KOPT-K1 (cell line): ENCODE measurements around the gene SUGCT.
"Not testable (repeated sequence)": the region's sequence is repeated elsewhere in the genome, so short reads cannot be mapped to it uniquely, and the experiment has no call there.

Experiments used
- H3K27ac ChIP-seq: fragments of 200-600 bp; sonication (generic); 2 replicates; pipeline ENCODE4 v1.5.1; 2016; ENCODE audit warnings: antibody characterized with exemption, mild to moderate bottlenecking, low read depth, low read length; ENCODE audit not compliant: poor library complexity, severe bottlenecking
- H3K36me3 ChIP-seq: fragments of 200-600 bp; sonication (generic); 2 replicates; pipeline ENCODE4 v1.5.1; 2017; ENCODE audit warnings: antibody characterized with exemption, mild to moderate bottlenecking, low read length, moderate library complexity; ENCODE audit not compliant: insufficient read depth
- H3K9me3 ChIP-seq: fragments of 200-600 bp; sonication (generic); 2 replicates; pipeline ENCODE4 v1.5.1; 2017; ENCODE audit warnings: antibody characterized with exemption, low read length, mild to moderate bottlenecking; ENCODE audit not compliant: insufficient read depth, poor library complexity, severe bottlenecking

The SUGCT gene

DNA sequence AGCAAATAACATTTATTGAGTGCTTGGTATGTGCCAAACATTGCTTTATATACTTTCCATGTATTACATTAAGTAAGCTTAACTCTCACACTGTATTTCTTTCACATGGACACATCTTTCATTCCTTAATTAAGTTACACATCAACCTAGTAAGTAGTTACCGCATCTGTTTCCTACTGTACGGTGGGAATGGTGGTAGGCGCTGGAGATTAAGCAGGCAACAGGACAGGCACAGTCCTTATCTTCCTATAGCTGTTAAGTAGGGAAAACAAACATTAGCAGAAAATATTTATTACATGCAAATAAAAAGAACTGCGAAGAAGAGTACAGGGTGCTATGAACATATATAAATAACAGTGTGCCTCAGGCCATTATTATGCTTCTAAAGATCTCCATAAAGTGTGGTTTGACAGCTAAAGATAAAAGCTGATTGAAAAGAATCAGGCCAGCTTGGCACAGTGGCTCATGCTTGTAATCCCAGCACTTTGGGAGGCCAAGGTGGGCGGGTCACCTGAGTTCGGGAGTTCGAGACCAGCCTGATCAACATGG is 105.0 kb downstream of the SUGCT start:
- H3K9me3 ChIP-seq: no peaks in the 10 kb centered on the region
- H3K27ac ChIP-seq: no peak overlapping the region
- H3K36me3 ChIP-seq: no peaks in the 10 kb centered on the region

DNA sequence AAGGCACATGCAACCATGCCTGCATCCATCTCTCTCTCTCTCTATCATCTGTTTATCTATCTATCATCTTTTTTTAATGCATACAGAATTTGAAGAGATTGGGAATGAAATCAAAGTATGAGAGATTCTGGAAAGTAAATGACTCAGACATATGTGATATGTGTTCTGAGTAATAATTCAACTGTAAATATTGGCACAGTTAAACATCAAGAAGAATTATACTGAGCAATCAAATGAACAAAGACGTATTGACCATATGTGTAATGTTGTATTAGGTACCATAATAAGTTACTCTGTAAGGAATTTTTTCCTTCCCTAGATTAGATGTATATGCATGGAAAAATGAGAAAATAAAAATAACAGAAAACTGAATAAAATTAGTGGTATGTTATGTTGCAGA is 108.3 kb downstream of the SUGCT start:
- no peaks in the 10 kb centered on the region for H3K36me3 ChIP-seq
- no peaks in the 10 kb centered on the region for H3K9me3 ChIP-seq
- no peak overlapping the region for H3K27ac ChIP-seq

DNA sequence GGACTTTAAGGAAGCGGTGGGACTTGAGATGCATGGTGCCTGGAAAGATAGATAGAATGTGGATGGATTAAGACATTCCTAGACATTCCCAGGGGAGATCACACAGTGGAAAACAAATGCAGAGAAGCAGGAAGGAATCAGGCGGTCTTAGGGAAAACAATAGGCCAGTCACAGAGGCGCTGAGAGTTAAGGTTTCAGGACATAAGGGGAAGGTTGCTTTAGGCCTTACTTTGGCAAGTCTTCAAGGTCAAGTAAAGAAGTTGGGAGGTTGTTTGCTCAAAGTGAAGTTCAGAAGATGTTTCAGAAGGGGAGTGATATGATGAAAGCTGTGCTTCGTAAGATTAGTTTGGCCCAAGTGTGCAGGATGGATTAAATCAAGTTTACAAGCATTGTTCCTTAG is 109.4 kb downstream of the SUGCT start:
- H3K36me3 ChIP-seq: no peaks in the 10 kb centered on the region
- H3K27ac ChIP-seq: no peak overlapping the region
- no peaks in the 10 kb centered on the region for H3K9me3 ChIP-seq

DNA sequence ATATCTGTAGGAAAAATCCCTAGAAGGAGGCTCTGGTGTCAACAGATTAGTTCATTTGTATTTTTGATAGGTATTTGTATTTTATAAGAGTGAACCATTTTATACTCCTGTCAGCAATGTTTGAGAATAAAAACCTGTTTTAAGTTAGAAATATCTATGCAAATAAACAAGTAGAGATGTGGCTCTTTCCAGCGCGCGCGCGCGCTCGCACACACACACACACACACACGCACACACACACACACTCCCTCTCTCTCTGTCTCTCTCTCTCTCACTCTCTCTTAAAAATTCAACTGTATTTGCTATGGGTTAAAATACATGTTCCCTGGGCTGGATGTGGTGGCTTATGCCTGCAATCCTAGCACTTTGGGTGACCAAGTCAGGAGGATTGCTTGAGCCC is 113.9 kb downstream of the SUGCT start:
- no peaks in the 10 kb centered on the region for H3K36me3 ChIP-seq
- H3K9me3 ChIP-seq: no peaks in the 10 kb centered on the region
- H3K27ac ChIP-seq: no peak overlapping the region

DNA sequence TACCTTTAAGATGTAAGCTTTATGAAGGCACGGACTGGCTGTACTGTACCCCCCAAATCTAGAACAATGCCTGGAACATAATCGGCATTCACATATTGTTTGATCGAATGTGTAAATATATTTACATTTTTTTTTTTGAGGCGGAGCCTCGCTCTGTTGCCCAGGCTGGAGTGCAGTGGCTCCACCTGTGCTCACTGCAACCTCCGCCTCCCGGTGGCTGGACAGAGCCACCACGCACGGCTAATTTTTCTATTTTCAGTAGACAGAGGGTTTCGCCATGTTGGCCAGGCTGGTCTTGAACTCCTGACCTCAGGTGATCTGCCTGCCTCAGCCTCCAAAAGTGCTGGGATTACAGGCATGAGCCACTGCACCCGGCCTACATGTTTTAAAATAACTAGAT is 118.6 kb downstream of the SUGCT start:
- H3K27ac ChIP-seq, H3K9me3 ChIP-seq, H3K36me3 ChIP-seq: not testable (repeated sequence)

DNA sequence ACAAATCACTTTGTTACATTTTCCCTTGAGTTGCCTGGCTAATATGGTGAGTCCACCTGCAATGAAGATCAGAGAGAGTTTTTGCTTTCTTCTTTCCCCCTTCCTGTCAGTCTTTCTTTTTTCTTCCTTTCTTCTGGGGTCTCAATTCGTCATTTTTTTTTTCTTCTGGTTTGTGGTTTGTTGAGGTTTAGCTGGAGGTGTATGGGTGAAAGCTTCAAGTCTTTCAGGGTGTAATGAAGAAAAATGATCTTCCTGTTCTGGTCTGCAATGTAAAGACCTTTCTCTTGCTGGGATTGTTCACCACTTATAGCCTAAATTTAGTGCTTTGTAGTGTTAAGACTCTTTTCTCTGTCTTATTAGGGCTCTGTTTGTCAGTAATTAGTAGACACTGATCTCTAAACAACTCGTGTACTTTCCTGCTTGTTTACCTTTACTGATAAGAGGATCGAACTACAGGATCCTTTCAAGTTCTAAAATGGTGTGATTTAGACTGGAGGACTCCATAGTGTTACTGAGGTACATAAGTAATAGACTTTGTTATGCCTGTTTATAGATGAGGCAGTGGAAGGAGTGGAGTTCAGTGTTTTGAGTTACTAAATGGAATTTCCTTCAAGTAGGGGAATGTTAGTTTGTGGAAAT is 129.1 kb downstream of the SUGCT start:
- H3K27ac ChIP-seq: no peak overlapping the region
- H3K9me3 ChIP-seq: no peaks in the 10 kb centered on the region
- no peaks in the 10 kb centered on the region for H3K36me3 ChIP-seq

DNA sequence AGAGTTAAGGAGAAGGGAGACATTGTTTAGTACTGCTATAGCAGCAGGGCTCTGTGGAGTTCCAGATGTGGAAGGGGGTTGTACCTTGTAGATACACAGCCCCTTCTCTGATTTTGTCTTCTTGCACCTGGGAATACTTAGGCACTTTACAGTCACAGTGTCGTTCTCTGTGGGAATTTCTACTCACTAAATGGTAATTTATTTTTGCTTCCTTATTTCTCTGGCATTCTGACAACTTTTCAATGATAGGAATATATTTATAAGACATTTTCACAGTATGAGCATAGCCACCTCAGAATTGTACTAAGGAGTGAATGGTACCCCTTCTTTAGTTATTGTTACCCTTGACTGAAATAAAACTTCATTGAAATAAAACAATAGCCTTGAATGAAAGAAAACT is 132.8 kb downstream of the SUGCT start:
- H3K36me3 ChIP-seq: no peaks in the 10 kb centered on the region
- no peak overlapping the region for H3K27ac ChIP-seq
- no peaks in the 10 kb centered on the region for H3K9me3 ChIP-seq

DNA sequence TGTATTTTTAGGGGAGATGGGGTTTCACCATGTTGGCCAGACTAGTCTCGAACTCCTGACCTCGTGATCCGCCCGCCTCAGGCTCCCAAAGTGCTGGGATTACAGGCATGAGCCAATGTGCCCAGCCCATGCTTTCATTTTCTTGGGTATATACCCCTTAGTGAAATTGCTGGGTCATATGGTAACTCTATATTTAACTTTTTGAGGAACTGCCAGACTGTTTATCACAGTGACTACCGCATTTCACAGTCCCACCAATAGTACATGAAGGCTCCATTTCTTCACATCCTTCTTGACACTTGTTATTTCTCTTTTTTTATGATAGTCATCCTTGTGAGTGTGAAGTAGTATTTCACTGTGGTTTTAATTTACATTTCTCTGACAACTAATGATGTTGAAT is 134.0 kb downstream of the SUGCT start:
- H3K27ac ChIP-seq, H3K9me3 ChIP-seq: not testable (repeated sequence)

DNA sequence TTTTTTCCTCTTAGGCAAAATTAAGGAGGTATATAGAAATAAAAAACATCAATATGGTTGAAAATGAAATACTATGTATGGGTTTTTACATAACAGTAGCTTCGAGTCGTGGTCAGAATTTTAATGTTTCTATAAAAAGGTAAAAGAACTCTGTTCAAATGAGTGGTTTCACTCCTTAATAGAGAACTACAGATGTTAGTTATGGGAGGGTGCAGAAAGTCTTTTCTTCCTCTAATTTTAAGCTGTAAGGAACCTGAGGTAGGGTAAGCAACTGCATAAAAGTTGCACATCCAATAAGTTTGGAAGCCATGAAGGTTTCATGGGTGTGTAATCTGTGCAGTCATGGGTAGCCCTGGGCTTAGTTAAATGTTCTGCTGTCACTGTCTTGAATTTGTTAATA is 141.3 kb downstream of the SUGCT start:
- Histone ChIP-seq H3K27ac (no peak overlapping the region), H3K36me3 (no peaks in the 10 kb centered on the region), H3K9me3 (no peaks in the 10 kb centered on the region)

More for the DNA sequence above, 134.0 kb downstream of the SUGCT start:
- H3K36me3 ChIP-seq: not testable (repeated sequence)

DNA sequence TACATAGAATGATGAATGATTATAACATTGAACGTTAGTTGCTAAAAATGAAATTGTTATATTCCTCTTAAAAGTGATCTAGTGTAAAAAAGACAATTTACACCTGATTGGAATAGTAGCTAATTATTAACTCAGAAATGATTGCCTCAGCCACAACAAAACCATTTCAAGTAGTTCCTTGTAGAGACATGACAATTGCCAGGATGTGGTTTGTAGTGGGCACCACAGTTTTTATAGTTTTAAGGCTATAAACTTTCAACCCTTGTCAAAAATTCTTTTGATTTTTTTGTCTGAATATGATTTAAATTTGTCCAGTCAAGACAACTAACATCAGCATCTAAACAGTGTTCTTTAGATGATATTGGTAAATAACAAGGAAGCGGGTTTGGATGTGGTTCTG is 145.2 kb downstream of the SUGCT start:
- Histone ChIP-seq H3K36me3 (no peaks in the 10 kb centered on the region), H3K9me3 (no peaks in the 10 kb centered on the region), H3K27ac (no peak overlapping the region)

DNA sequence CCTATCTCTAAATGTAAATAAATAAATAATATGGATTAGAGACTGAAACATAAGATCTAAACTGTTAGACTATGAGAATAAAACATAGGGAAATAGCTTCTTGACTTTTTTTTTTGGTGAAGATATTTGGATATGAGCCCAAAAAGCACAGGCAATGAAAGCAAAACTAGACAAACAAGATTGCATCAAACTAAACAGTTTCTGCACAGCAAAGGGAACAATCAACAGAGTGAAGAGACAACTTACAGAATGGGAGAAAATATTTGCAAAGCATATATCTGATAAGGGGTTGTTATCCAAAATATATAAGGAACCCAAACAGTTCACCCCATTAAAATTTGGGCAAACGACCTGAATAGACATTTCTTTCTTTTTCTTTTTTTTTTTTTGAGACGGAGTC is 148.1 kb downstream of the SUGCT start:
- Histone ChIP-seq H3K27ac (no peak overlapping the region), H3K9me3 (no peaks in the 10 kb centered on the region), H3K36me3 (no peaks in the 10 kb centered on the region)

DNA sequence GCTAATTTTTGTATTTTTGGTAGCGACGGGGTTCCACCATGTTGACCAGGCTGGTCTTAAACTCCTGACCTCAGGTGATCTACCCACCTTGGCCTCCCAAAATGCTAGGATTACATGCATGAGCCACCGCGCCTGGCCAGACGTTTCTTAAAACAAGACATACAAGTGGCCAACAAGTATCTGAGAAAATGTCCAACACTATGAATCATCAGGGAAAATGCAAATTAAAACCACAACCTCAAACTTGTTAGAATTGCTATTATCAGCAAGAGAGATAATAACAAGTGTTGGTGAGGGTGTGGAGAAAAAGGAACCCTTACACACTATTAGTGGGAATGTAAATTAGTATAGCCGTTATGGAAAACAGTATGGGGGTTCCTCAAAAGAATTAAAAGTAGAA is 148.6 kb downstream of the SUGCT start:
- no peaks in the 10 kb centered on the region for H3K36me3 ChIP-seq
- H3K9me3 ChIP-seq: no peaks in the 10 kb centered on the region
- H3K27ac ChIP-seq: no peak overlapping the region

DNA sequence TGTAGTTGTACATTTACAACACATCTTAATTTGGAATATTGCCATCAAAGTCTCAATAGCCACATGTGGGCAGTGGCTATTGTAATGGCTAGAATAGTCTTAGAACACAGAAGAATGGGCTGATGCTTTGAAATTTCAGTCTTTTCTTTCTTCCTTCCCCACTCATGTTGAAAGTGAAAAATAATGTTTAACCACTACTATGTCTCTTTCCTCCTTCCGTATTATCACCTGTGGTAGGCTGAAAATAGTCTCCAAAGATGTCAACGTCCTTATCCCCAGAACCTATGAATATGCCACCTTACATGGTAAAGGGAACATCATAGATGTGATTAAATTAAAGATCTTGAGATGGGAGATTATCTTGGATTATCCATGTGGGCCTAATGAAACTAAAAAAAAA is 154.0 kb downstream of the SUGCT start:
- Histone ChIP-seq H3K27ac (no peak overlapping the region), H3K36me3 (no peaks in the 10 kb centered on the region), H3K9me3 (no peaks in the 10 kb centered on the region)

DNA sequence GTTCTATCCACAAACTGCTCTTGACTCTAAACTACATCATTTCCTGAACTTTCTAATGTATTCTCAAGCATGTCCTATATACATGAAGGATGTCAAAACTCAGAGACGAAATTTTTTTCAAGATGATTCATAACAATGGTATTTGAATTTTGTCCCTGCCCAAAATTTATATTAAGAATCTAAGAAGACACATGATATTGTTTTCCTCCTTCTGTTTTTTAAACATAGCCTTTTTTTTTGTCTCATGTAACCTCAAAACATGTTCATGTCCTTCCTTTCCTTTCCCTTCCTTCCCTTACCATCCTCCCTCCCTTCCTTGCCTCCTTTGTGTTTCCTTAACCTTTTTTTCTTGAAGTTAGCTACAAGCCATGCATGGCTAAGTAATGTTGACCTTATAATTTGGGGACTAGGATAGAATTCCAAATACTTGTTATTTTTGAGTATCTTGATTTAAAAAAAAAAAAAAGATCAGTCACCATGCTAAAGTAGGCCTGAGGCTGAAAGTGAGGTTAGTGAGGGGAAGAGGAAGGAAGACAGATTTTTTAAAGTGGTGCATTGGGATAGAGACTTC is 163.0 kb downstream of the SUGCT start:
- Histone ChIP-seq H3K27ac (no peak overlapping the region), H3K9me3 (no peaks in the 10 kb centered on the region), H3K36me3 (no peaks in the 10 kb centered on the region)

DNA sequence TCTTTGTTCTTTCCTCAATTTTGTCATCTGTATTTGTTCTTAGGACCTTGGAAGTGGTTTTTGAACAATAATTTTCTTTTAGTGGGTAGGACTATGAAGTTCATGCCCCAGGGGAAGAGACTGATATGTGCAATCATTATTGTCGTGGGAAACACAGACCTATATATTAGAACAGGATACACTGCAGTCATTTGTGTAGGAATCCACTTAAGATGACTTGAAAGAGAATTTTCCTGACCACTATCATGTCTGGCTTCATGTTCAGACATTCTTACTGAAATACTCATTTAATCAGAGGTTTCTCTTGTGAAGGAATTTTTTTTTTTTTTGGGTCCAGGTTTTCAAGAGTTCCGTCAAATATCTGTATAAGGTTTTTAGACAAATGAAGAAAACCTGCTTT is 163.6 kb downstream of the SUGCT start:
- Histone ChIP-seq H3K9me3 (no peaks in the 10 kb centered on the region), H3K27ac (no peak overlapping the region), H3K36me3 (no peaks in the 10 kb centered on the region)

DNA sequence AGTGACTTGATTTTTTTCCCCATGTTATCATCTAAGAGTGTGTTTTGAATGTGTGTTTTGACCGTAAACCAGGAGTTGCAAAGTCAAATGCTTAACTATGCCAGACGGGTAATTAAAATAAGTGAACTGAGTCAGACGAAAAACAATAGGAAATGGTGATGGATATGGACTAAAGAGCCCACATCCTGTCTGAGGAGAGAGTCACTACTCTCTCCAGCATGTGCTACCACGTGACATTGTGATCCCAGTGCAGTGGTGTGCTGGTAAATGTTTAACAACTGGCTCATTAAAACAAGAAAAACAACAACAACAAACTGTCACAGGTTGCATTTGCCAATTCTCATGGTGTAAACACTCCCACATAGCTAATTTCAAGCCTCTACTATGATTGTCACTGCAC is 164.3 kb downstream of the SUGCT start:
- Histone ChIP-seq H3K36me3 (no peaks in the 10 kb centered on the region), H3K9me3 (no peaks in the 10 kb centered on the region), H3K27ac (no peak overlapping the region)
